ENCODE measurements around the gene HDLBP.

HDLBP gene

DNA sequence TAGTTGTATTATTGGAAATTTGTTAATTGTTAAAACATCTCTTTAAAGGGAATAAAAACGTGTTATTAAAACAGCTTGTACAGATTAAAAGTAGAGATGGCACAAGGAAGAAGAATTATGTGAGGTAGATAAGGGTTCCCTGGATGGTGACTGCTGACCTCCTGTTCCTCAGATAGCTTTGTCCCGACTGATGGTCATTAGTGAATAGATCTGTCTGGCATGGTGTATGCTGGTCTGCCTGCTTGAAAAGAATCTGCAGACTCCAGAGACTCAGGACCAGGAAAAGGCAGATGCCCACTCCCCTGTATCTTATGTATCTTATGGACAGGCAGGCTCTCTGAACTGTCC lies 35.0 kb upstream of the HDLBP start:
- no peak overlapping the region for H3K27ac ChIP-seq (ENCODE audit: low read depth, low read length)
- H3K27me3 ChIP-seq (ENCODE audit: low read length) = no peaks in the 10 kb centered on the region
- no peak overlapping the region for H2AFZ ChIP-seq (ENCODE audit: low read depth, low read length, severe bottlenecking)
- no peak overlapping the region for H3K4me3 ChIP-seq (ENCODE audit: insufficient read depth, low read length, poor library complexity, severe bottlenecking)
- peaks cover 5% of the 10 kb centered on the region; the same call in 1 of the 2 replicates for H4K20me1 ChIP-seq (ENCODE audit: low read depth, low read length)
- no peaks in the 10 kb centered on the region for H3K9me2 ChIP-seq (replicated peaks; ENCODE audit: insufficient read depth, low read length)
- H3F3A ChIP-seq (ENCODE audit: insufficient read depth) = peaks cover 33% of the 10 kb centered on the region
- H3K79me2 ChIP-seq (ENCODE audit: insufficient read depth, low read length) = no peaks in the 10 kb centered on the region
- TF ChIP-seq CTCF (IDR thresholded peaks at IDR 0.05; ENCODE audit: insufficient read depth, low read length, poor library complexity, severe bottlenecking) = no peak
- TF ChIP-seq EZH2phosphoT487 (conservative IDR thresholded peaks at IDR 0.05; ENCODE audit: low read length) = no peak
- no peak overlapping the region for H3K9ac ChIP-seq (ENCODE audit: low read length)
- H3K36me3 ChIP-seq (ENCODE audit: low read length) = peaks cover 58% of the 10 kb centered on the region
- no peak overlapping the region for H3K4me2 ChIP-seq (ENCODE audit: low read depth, low read length, poor library complexity, severe bottlenecking)
- no peaks in the 10 kb centered on the region for H3K9me3 ChIP-seq (ENCODE audit: insufficient read depth, low read length)

DNA sequence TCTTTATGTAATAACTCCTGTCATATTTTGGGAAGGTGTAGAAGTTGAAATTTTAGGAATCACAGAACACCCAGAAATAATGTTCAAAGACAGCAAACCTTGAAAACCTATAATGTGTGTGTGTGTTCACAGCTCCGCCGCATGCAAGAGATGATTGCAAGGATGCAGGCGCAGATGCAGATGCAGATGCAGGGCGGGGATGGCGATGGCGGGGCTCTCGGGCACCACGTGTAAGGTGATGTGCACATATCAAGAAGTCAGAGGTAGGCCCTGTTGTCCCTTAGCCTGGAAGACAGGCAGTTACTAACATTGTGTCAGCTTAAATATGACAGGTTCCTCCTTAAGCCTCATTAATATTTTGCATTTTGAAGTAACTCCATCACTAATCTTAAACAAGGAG lies 34.5 kb upstream of the HDLBP start:
- no peaks in the 10 kb centered on the region for H3K9me2 ChIP-seq (replicated peaks; ENCODE audit: insufficient read depth, low read length)
- H3K36me3 ChIP-seq (ENCODE audit: low read length) = peaks cover 58% of the 10 kb centered on the region
- no peaks in the 10 kb centered on the region for H3K9me3 ChIP-seq (ENCODE audit: insufficient read depth, low read length)
- no peak overlapping the region for H3K4me2 ChIP-seq (ENCODE audit: low read depth, low read length, poor library complexity, severe bottlenecking)
- no peaks in the 10 kb centered on the region for H3K79me2 ChIP-seq (ENCODE audit: insufficient read depth, low read length)
- H3K27me3 ChIP-seq (ENCODE audit: low read length) = no peaks in the 10 kb centered on the region
- H3K9ac ChIP-seq (ENCODE audit: low read length) = no peak overlapping the region
- TF ChIP-seq EZH2phosphoT487 (conservative IDR thresholded peaks at IDR 0.05; ENCODE audit: low read length) = no peak
- no peak for TF ChIP-seq CTCF (IDR thresholded peaks at IDR 0.05; ENCODE audit: insufficient read depth, low read length, poor library complexity, severe bottlenecking)
- peaks cover 33% of the 10 kb centered on the region for H3F3A ChIP-seq (ENCODE audit: insufficient read depth)
- H3K4me3 ChIP-seq (ENCODE audit: insufficient read depth, low read length, poor library complexity, severe bottlenecking) = no peak overlapping the region
- peaks cover 5% of the 10 kb centered on the region; the same call in 1 of the 2 replicates for H4K20me1 ChIP-seq (ENCODE audit: low read depth, low read length)
- no peak overlapping the region for H3K27ac ChIP-seq (ENCODE audit: low read depth, low read length)
- no peak overlapping the region for H2AFZ ChIP-seq (ENCODE audit: low read depth, low read length, severe bottlenecking)

- peaks cover 4% of the 10 kb centered on the region; the same call in 1 of the 2 replicates for H4K20me1 ChIP-seq (ENCODE audit: low read depth, low read length)
- no peak overlapping the region for H3K4me3 ChIP-seq (ENCODE audit: insufficient read depth, low read length, poor library complexity, severe bottlenecking)
- TF ChIP-seq EZH2phosphoT487 (conservative IDR thresholded peaks at IDR 0.05; ENCODE audit: low read length) (no peak), CTCF (IDR thresholded peaks at IDR 0.05; ENCODE audit: insufficient read depth, low read length, poor library complexity, severe bottlenecking) (no peak)
- H3K9me2 ChIP-seq (replicated peaks; ENCODE audit: insufficient read depth, low read length) = no peaks in the 10 kb centered on the region
- H3K9me3 ChIP-seq (ENCODE audit: insufficient read depth, low read length) = no peaks in the 10 kb centered on the region
- no peak overlapping the region for H3K9ac ChIP-seq (ENCODE audit: low read length)
- H3K4me2 ChIP-seq (ENCODE audit: low read depth, low read length, poor library complexity, severe bottlenecking) = no peak overlapping the region
- H3K79me2 ChIP-seq (ENCODE audit: insufficient read depth, low read length) = peaks cover 10% of the 10 kb centered on the region
- H3K36me3 ChIP-seq (ENCODE audit: low read length) = peaks cover 58% of the 10 kb centered on the region
- no peaks in the 10 kb centered on the region for H3K27me3 ChIP-seq (ENCODE audit: low read length)
- H3K27ac ChIP-seq (ENCODE audit: low read depth, low read length) = no peak overlapping the region
- no peak overlapping the region for H2AFZ ChIP-seq (ENCODE audit: low read depth, low read length, severe bottlenecking)
- H3F3A ChIP-seq (ENCODE audit: insufficient read depth) = peaks cover 4% of the 10 kb centered on the region; the same call in 1 of the 2 replicates
These were observed 29.6 kb upstream of the HDLBP start for GRCh38 chr2:241344925-241345651.

Measured in SU-DHL-6 (cell line).